H9 (cell line): ENCODE data around the gene POU2F2. TPM values are rescaled to one million over a fixed set of nuclear protein-coding genes. Genes with fewer than 3 reads are reported as not detected.

ENCODE experiments used
- DNase-seq: peaks from one replicate; pipeline ENCODE4 v3.0.0-alpha.2; 2017
- H2AFZ ChIP-seq: one replicate; pipeline ENCODE4 v1.6.1; 2013; ENCODE audit warnings: mild to moderate bottlenecking, low read length, control low read depth, moderate library complexity
- H2AK5ac ChIP-seq: 2 replicates; pipeline ENCODE4 v1.6.1; 2013; ENCODE audit warnings: low read length, control low read depth, mixed read lengths; ENCODE audit not compliant: insufficient read length
- H2BK120ac ChIP-seq: one replicate; pipeline ENCODE4 v1.6.1; 2013; ENCODE audit warnings: low read depth, mild to moderate bottlenecking, low read length, control low read depth, inconsistent platforms; ENCODE audit not compliant: poor library complexity, severe bottlenecking
- H2BK12ac ChIP-seq: 2 replicates; pipeline ENCODE4 v1.6.1; 2013; ENCODE audit warnings: low read length, control low read depth, mixed read lengths, low read depth; ENCODE audit not compliant: insufficient read length
- H2BK15ac ChIP-seq: 2 replicates; pipeline ENCODE4 v1.6.1; 2013; ENCODE audit warnings: low read depth, low read length, control low read depth
- H2BK20ac ChIP-seq: one replicate; pipeline ENCODE4 v1.6.1; 2013; ENCODE audit warnings: low read depth, mild to moderate bottlenecking, low read length, control low read depth, inconsistent platforms; ENCODE audit not compliant: poor library complexity, severe bottlenecking
- H2BK5ac ChIP-seq: 2 replicates; pipeline ENCODE4 v1.6.1; 2013; ENCODE audit warnings: low read length, control low read depth, mixed read lengths; ENCODE audit not compliant: insufficient read length
- H3K14ac ChIP-seq: 2 replicates; pipeline ENCODE4 v1.6.1; 2013; ENCODE audit warnings: low read length, control low read depth; ENCODE audit not compliant: insufficient read depth
- H3K18ac ChIP-seq: 2 replicates; pipeline ENCODE4 v1.6.1; 2013; ENCODE audit warnings: low read depth, mild to moderate bottlenecking, mixed read lengths, low read length, control low read depth; ENCODE audit not compliant: insufficient read length
- H3K23ac ChIP-seq: 2 replicates; pipeline ENCODE4 v1.6.1; 2013; ENCODE audit warnings: low read length, control low read depth, mixed read lengths, low read depth; ENCODE audit not compliant: insufficient read length
- H3K23me2 ChIP-seq: 2 replicates; pipeline ENCODE4 v1.6.1; 2013; ENCODE audit warnings: low read depth, mild to moderate bottlenecking, mixed read lengths, low read length, control low read depth; ENCODE audit not compliant: insufficient read length, poor library complexity, severe bottlenecking
- H3K27ac ChIP-seq: 2 replicates; pipeline ENCODE4 v1.5.1; 2013; ENCODE audit warnings: low read length, control low read depth, mixed read lengths, low read depth; ENCODE audit not compliant: insufficient read length
- H3K27me3 ChIP-seq: 2 replicates; pipeline ENCODE4 v1.6.1; 2013; ENCODE audit warnings: low read length, control low read depth, inconsistent platforms; ENCODE audit not compliant: insufficient read depth
- H3K4ac ChIP-seq: 2 replicates; pipeline ENCODE4 v1.6.1; 2013; ENCODE audit warnings: low read depth, mild to moderate bottlenecking, control low read depth, inconsistent platforms, low read length, moderate library complexity
- H3K4me1 ChIP-seq: 2 replicates; pipeline ENCODE4 v1.6.1; 2013; ENCODE audit warnings: low read length, control low read depth, inconsistent platforms; ENCODE audit not compliant: insufficient read depth
- H3K4me2 ChIP-seq: 2 replicates; pipeline ENCODE4 v1.6.1; 2013; ENCODE audit warnings: low read length, control low read depth, mixed read lengths; ENCODE audit not compliant: insufficient read length, insufficient read depth
- H3K56ac ChIP-seq: 2 replicates; pipeline ENCODE4 v1.6.1; 2013; ENCODE audit warnings: low read depth, mild to moderate bottlenecking, mixed read lengths, low read length, control low read depth; ENCODE audit not compliant: insufficient read length
- H3K79me1 ChIP-seq: 2 replicates; pipeline ENCODE4 v1.6.1; 2013; ENCODE audit warnings: low read depth, mild to moderate bottlenecking, moderate library complexity, low read length, control low read depth, inconsistent platforms; ENCODE audit not compliant: insufficient read depth, poor library complexity, severe bottlenecking
- H3K79me2 ChIP-seq: 2 replicates; pipeline ENCODE4 v1.6.1; 2013; ENCODE audit warnings: low read length, control low read depth, inconsistent platforms; ENCODE audit not compliant: insufficient read depth
- H3K9ac ChIP-seq: 2 replicates; pipeline ENCODE4 v1.6.1; 2013; ENCODE audit warnings: low read length, control low read depth, mixed read lengths; ENCODE audit not compliant: insufficient read length; ENCODE audit errors: extremely low read depth
- H3K9me3 ChIP-seq: one replicate; pipeline ENCODE4 v1.6.1; 2013; ENCODE audit warnings: low read depth, low read length, inconsistent platforms; ENCODE audit not compliant: control insufficient read depth
- H3T11ph ChIP-seq: one replicate; pipeline ENCODE4 v1.6.1; 2013; ENCODE audit warnings: mild to moderate bottlenecking, low read length, control low read depth, inconsistent platforms
- H4K20me1 ChIP-seq: one replicate; pipeline ENCODE4 v1.6.1; 2013; ENCODE audit not compliant: control insufficient read depth, insufficient read length, insufficient read depth
- H4K5ac ChIP-seq: 2 replicates; pipeline ENCODE4 v1.6.1; 2013; ENCODE audit warnings: low read depth, mild to moderate bottlenecking, mixed read lengths, low read length, control low read depth; ENCODE audit not compliant: insufficient read length
- H4K8ac ChIP-seq: replicated peaks from 2 replicates; pipeline ENCODE4 v1.6.1; 2013; ENCODE audit warnings: low read length, control low read depth, mixed read lengths, low read depth; ENCODE audit not compliant: insufficient read length
- H4K91ac ChIP-seq: 2 replicates; pipeline ENCODE4 v1.6.1; 2013; ENCODE audit warnings: low read depth, mild to moderate bottlenecking, moderate library complexity, mixed read lengths, low read length, control low read depth; ENCODE audit not compliant: insufficient read length
- H3K27ac Mint-ChIP-seq, 3 experiments: 2 replicates in 2 of 3; 3 replicates in 1 of 3; pipeline ENCODE4 v1.8.0; 2020 to 2021; ENCODE audit warnings: mixed read lengths in 3 of 3, mild to moderate bottlenecking in 1 of 3, moderate library complexity in 1 of 3
- H3K27me3 Mint-ChIP-seq: 2 replicates; pipeline ENCODE4 v1.8.0; 2021; ENCODE audit warnings: low read depth, mild to moderate bottlenecking, moderate library complexity, mixed read lengths
- H3K36me3 Mint-ChIP-seq, 3 experiments: 2 replicates in 2 of 3; 3 replicates in 1 of 3; pipeline ENCODE4 v1.8.0; 2020 to 2021; ENCODE audit warnings: low read depth in 3 of 3, mixed read lengths in 3 of 3; ENCODE audit not compliant: insufficient read depth in 1 of 3
- H3K4me1 Mint-ChIP-seq, 2 experiments: 2 replicates each; pipeline ENCODE4 v1.8.0; 2020; ENCODE audit warnings: mixed read lengths in 2 of 2
- H3K4me3 Mint-ChIP-seq, 2 experiments: 2 replicates in 1 of 2; 3 replicates in 1 of 2; pipeline ENCODE4 v1.8.0; 2020 to 2021; ENCODE audit warnings: mild to moderate bottlenecking in 2 of 2, mixed read lengths in 2 of 2, moderate library complexity in 1 of 2
- H3K9me3 Mint-ChIP-seq, 2 experiments: 2 replicates in 1 of 2; 3 replicates in 1 of 2; pipeline ENCODE4 v1.8.0; 2020; ENCODE audit warnings: mild to moderate bottlenecking in 2 of 2, mixed read lengths in 2 of 2, moderate library complexity in 1 of 2
- CTCF ChIP-seq: fragments of 200-600 bp; sonication (generic); conservative IDR thresholded peaks from 3 replicates; pipeline ENCODE4 v1.8.0; 2021; ENCODE audit warnings: antibody characterized with exemption, mild to moderate bottlenecking
- WGBS: extraction: QIAGEN DNeasy Blood & Tissue Kit; methylation state at CpG from one replicate; pipeline ENCODE4 v1.1.7; 2013; ENCODE audit warnings: missing lambda C conversion rate, low lambda C conversion rate, mixed read lengths; ENCODE audit not compliant: insufficient read length; ENCODE audit errors: extremely low coverage; 5-methylcytosine and 5-hydroxymethylcytosine counted together
- total RNA-seq: library from RNA; stranded (reverse); gene quantifications from 2 replicates; pipeline ENCODE4 v1.2.1, GENCODE V29; 2021

Gene POU2F2
- total RNA-seq, 1 experiment from 2014 or later: 2.9 TPM

DNA sequence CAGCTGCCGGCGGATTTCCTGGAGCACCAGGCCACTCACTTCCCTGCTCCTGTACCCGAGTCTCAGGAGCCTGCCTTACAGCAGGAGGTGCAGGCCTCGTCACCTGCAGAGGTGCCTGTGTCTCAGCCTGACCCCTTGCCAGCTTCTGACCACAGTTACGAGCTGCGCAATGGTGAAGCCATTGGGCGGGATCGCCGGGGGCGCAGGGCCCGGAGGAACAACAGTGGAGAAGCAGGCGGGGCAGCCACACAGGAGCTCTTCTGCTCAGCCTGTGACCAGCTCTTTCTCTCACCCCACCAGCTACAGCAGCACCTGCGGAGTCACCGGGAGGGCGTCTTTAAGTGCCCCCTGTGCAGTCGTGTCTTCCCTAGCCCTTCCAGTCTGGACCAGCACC, 53.0 kb downstream of the POU2F2 start:
- H3K27ac ChIP-seq: no peak overlapping the region
- no peak overlapping the region for H3T11ph ChIP-seq
- H3K23me2 ChIP-seq: peaks cover 11% of the 10 kb centered on the region
- no peak overlapping the region for H2BK15ac ChIP-seq
- no peak overlapping the region for H4K91ac ChIP-seq
- H3K23ac ChIP-seq: no peak overlapping the region
- Mint-ChIP-seq H3K9me3 (no peaks in the 10 kb centered on the region), H3K4me1 (peaks cover 20 to 32% of the 10 kb centered on the region in 2 experiments), H3K36me3 (peaks cover 37 to 49% (median 43%) of the 10 kb centered on the region in 3 experiments), H3K27me3 (no peaks in the 10 kb centered on the region; the same call in 1 of the 2 replicates), H3K27ac (0 out of 7 replicates have a peak overlapping the region, but pooled peaks of 1 of the 3 experiments have one; percentile 43), H3K4me3 (peak overlapping the region in 1 of 2 experiments; percentile 12; a peak in 2 of 5 replicates)
- H3K4me1 ChIP-seq: no peaks in the 10 kb centered on the region; the same call in 1 of the 2 replicates
- peaks cover 21% of the 10 kb centered on the region for H3K79me2 ChIP-seq
- H2BK20ac ChIP-seq: no peak overlapping the region
- no peak overlapping the region for H3K18ac ChIP-seq
- H4K20me1 ChIP-seq: no peaks in the 10 kb centered on the region
- no peak overlapping the region for H2AK5ac ChIP-seq
- H4K8ac ChIP-seq: no peak overlapping the region
- no peak overlapping the region for H3K56ac ChIP-seq
- H3K9ac ChIP-seq: no peak overlapping the region
- H2BK120ac ChIP-seq: no peak overlapping the region
- no peak overlapping the region for H2AFZ ChIP-seq
- H3K27me3 ChIP-seq: no peaks in the 10 kb centered on the region
- peaks cover 13% of the 10 kb centered on the region for H3K79me1 ChIP-seq
- no peak overlapping the region for H3K4me2 ChIP-seq
- no peaks in the 10 kb centered on the region for H3K9me3 ChIP-seq
- DNase-seq: no peak
- H2BK5ac ChIP-seq: no peak overlapping the region
- no peak overlapping the region for H3K4ac ChIP-seq
- WGBS: no CpG with 5 or more reads among the region's 16 CpGs
- H3K14ac ChIP-seq: no peak overlapping the region
- H4K5ac ChIP-seq: no peak overlapping the region
- H2BK12ac ChIP-seq: no peak overlapping the region
- TF ChIP-seq CTCF: no peak
